NCI-H1105 treated with DMSO at 0.1 percent for 48 hours (cell line): ENCODE data around the gene TRPM8.
A peak's percentile ranks its signal among the peaks of the same experiment; 100 is the strongest.

Experiments
- DNase-seq: peaks from one replicate; lab custom pipeline; 2025; lab: John Stamatoyannopoulos, UW

The TRPM8 gene

GRCh38 chr2:234002281-234002680 lies 85.1 kb downstream of the TRPM8 start:
- DNase-seq: no peak

- no peak for DNase-seq
These were observed 86.9 kb downstream of the TRPM8 start for GRCh38 chr2:234003972-234004617.

- no peak for DNase-seq
These were observed 88.0 kb downstream of the TRPM8 start for GRCh38 chr2:234005126-234005525.

- no peak for DNase-seq
These were observed 89.3 kb downstream of the TRPM8 start for GRCh38 chr2:234006501-234006900.

GRCh38 chr2:234014427-234014826 lies 97.3 kb downstream of the TRPM8 start:
- no peak for DNase-seq

- no peak for DNase-seq
These were observed 98.7 kb downstream of the TRPM8 start for GRCh38 chr2:234015861-234016260.

GRCh38 chr2:234019896-234020295 lies 102.7 kb downstream of the TRPM8 start:
- DNase-seq: peak; percentile 3

GRCh38 chr2:234020332-234020731 lies 103.2 kb downstream of the TRPM8 start:
- DNase-seq: no peak

GRCh38 chr2:234022424-234022823 lies 105.3 kb downstream of the TRPM8 start:
- no peak for DNase-seq

- no peak for DNase-seq
These were observed 107.1 kb downstream of the TRPM8 start for GRCh38 chr2:234024304-234024703.

- no peak for DNase-seq
These were observed 108.3 kb downstream of the TRPM8 start for GRCh38 chr2:234025466-234025865.

GRCh38 chr2:234025891-234026401 lies 108.8 kb downstream of the TRPM8 start:
- no peak for DNase-seq

- no peak for DNase-seq
These were observed 109.6 kb downstream of the TRPM8 start for GRCh38 chr2:234026693-234027254.

- no peak for DNase-seq
These were observed 110.5 kb downstream of the TRPM8 start for GRCh38 chr2:234027641-234028040.

GRCh38 chr2:234029150-234029733 lies 112.1 kb downstream of the TRPM8 start:
- no peak for DNase-seq

GRCh38 chr2:234031207-234031606 lies 114.0 kb downstream of the TRPM8 start:
- DNase-seq: no peak

- DNase-seq: no peak
These were observed 115.2 kb downstream of the TRPM8 start for GRCh38 chr2:234032279-234032856.

GRCh38 chr2:234033174-234033573 lies 116.0 kb downstream of the TRPM8 start:
- no peak for DNase-seq

GRCh38 chr2:234033885-234034284 lies 116.7 kb downstream of the TRPM8 start:
- no peak for DNase-seq

GRCh38 chr2:234038076-234038802 lies 121.1 kb downstream of the TRPM8 start:
- DNase-seq: no peak

- no peak for DNase-seq
These were observed 127.0 kb downstream of the TRPM8 start for GRCh38 chr2:234044157-234044556.

GRCh38 chr2:234046521-234046920 lies 129.3 kb downstream of the TRPM8 start:
- no peak for DNase-seq
